GM19099 (cell line): ENCODE results near the gene CGNL1.

Experiments
- POLR2A ChIP-seq: IDR thresholded peaks from 3 replicates; pipeline ENCODE4 v1.6.1; 2011; ENCODE audit warnings: low read depth; ENCODE audit not compliant: insufficient read length; ENCODE audit errors: extremely low read depth

Gene CGNL1

DNA sequence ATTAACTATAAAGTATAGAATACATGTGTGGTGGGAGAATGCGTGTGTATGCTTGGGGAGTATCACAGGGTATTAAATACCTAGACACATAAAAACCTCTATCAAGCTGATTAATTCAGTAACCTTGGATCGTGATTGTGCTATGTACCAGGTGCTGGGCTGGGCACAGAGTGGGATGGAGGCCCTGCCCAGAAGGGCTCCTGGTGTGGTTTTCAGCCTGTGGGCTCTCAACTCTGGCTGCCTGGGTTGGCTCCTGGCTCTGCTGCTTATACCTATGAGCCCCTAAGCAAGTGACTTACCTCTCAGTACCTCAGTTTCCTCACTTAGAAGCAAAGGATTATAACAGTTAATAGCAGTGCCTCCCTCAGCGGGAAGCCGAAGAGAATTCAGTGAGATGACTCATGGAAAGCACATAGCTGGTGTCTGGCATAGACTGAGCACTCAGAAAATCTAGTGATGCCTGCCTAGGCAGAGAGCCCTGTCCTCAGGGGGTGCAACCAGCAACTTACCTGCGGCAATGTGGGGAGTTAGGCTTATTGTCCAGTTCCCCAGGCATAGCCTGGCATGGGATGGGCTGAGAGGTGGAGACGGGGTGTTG is 124.8 kb downstream of the CGNL1 start:
- no peak for TF ChIP-seq POLR2A

DNA sequence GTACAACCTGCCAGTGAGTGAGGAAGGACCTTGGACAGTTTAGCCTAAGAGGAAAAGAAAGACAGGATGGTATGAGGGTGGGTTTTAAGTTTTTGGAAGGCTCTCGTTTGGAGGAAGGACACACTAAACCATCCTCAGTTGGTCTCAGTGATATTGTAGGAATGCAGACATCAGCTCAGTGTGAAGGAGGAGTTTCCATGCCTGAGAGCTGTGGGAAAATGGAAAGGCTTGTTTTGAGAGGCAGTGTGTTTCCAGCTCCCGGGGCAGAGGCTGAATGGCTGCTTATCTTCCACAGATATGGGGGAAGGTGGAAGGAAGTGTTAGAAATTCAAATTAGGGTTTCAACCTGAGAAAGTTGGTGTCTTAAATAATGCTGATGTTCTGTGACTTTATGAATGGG is 125.8 kb downstream of the CGNL1 start:
- TF ChIP-seq POLR2A, result no peak

- no peak for TF ChIP-seq POLR2A
These were observed 126.9 kb downstream of the CGNL1 start for GRCh38 chr15:57503051-57503702.

DNA sequence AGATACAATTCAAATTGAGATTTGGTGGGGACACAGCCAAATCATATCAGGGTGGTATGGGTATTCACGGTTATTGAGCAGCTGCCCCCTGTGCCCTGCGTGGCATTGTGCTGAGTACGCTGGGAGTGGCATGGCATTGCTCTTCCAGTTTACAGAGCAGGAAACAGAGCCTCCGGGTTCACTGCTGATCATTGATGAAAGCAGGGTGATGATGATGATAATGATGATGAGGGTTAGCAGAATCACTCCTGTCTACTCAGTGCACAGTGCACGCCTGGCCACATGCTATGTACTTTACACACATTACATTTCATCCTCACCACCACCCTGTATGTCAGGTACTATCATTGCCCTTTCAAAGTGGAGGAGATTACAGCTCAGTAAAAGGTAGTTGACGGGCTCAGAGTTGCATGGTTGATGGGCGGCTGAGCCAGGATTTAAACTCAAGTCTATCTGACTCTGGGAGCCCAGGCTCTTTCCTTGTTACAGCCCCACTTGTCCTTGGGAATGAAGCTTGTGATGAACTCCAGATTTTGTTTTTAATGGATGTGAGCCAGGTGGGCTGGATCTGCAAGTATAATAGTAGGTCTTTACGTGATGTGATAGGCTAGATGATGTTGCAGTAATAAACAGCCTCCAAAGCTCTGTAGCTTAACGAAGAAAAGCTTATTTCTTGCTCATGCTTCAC is 127.8 kb downstream of the CGNL1 start:
- TF ChIP-seq POLR2A, result no peak

DNA sequence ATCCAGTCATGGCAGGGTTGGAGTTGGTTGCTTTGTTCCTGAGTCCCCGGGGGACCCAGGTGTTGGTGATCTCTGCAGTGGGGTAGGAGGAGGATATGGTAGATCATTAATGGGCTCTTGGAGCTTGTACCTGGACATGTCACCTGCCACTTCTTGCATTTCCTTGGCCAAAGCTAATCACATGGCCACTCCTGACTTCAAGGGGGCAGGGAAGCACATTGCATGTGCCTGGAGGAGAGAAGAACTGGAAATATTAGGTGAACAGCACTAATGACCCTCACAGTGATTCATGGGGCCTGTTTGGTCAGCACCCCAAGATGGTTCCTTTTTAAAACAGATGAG is 128.3 kb downstream of the CGNL1 start:
- TF ChIP-seq POLR2A, result no peak

GRCh38 chr15:57505056-57505715 is 128.9 kb downstream of the CGNL1 start:
- no peak for TF ChIP-seq POLR2A

GRCh38 chr15:57505949-57506391 is 129.7 kb downstream of the CGNL1 start:
- no peak for TF ChIP-seq POLR2A

GRCh38 chr15:57506422-57506821 is 130.1 kb downstream of the CGNL1 start:
- TF ChIP-seq POLR2A, result no peak

DNA sequence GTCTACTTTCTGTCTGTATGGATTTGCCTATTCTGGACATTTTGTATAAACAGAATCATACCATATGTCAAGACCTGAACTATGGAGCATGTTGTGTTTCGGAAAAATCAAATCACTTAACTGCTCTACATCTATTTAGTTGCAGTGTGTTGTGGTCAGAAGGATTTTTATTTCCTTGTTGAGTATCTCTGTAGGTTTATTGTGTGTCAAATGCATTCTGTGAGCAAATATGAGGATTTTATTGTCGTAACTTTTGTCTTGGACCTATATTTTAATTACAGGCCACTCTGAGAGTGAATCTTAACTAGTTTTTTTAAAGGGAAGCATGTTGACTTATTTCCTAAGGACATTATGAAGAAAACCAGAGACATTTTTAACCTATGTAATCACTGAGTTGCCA is 130.8 kb downstream of the CGNL1 start:
- TF ChIP-seq POLR2A, result no peak

- no peak for TF ChIP-seq POLR2A
These were observed 132.8 kb downstream of the CGNL1 start for GRCh38 chr15:57509126-57509525.

DNA sequence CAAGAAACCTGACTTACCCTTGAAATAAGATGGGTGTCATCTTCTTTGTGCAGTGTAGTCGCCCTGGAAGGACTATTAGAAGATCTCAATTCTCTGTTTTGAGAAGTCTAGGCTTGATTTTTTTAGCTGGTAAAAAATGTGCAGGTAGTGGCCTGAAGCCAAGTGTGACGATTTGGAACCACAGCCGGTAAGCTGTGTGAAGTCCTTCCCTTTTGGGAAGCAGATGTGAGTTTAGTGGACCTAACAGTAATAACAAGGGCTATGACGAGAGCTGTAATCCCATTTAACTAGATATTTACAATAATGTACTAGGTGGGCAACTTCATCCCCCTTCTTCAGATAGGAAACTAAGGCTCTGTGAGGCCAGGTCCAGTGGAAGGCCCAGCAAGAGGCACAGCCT is 133.7 kb downstream of the CGNL1 start:
- no peak for TF ChIP-seq POLR2A

- TF ChIP-seq POLR2A, result no peak
These were observed 134.3 kb downstream of the CGNL1 start for GRCh38 chr15:57510647-57511046.

DNA sequence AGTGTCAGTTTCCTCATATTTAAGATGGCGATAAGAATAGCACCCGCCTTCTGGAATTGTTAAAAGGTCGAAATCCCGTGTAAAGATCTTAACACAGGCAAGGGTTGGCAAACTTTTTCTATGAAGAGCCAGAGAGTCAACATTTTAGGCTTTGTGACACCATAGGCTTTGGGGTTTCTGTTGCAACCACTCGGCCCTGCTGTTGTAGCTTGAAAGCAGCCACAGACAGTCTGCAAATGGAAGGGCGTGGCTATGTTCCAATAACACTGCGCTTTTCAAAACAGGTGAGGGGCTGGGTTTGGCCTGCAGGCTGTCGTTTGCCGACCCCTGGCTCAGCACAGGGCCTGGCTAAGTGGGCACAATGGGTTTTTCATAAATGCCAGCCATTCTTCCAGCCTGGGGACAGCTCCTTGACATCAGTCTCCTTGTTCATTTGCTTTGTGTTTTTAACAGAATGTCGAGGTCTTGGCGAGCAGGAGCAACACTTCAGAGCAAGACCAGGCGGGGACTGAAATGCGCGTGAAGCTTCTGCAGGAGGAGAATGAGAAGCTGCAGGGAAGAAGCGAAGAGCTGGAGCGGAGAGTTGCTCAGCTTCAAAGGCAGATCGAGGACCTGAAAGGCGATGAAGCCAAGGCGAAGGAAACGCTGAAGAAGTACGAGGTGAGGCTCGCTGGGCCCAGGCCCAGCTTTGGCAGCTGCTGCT is 140.2 kb downstream of the CGNL1 start:
- TF ChIP-seq POLR2A, result no peak

GRCh38 chr15:57517030-57517671 is 140.8 kb downstream of the CGNL1 start:
- TF ChIP-seq POLR2A, result no peak
